Progenitor cell of endocrine pancreas (in vitro differentiated cells): ENCODE data around the gene NRARP. TPM values are rescaled to one million over a fixed set of nuclear protein-coding genes. Genes with fewer than 3 reads are reported as not detected.

ENCODE experiments used
- DNase-seq: peaks from one replicate; pipeline ENCODE4 v3.0.0; 2021; ENCODE audit warnings: low spot score; ENCODE audit not compliant: unreplicated experiment
- H3K27ac Mint-ChIP-seq: 2 replicates; pipeline ENCODE4 v1.8.0; 2021; ENCODE audit warnings: mild to moderate bottlenecking, moderate library complexity, mixed read lengths
- H3K27me3 Mint-ChIP-seq: 2 replicates; pipeline ENCODE4 v1.8.0; 2021; ENCODE audit warnings: mixed read lengths
- H3K36me3 Mint-ChIP-seq: 2 replicates; pipeline ENCODE4 v1.8.0; 2022; ENCODE audit warnings: mixed read lengths; ENCODE audit not compliant: insufficient read depth
- H3K4me1 Mint-ChIP-seq: 2 replicates; pipeline ENCODE4 v1.8.0; 2021; ENCODE audit warnings: low read depth, mixed read lengths
- H3K4me3 Mint-ChIP-seq: 2 replicates; pipeline ENCODE4 v1.8.0; 2021; ENCODE audit warnings: low read depth, mild to moderate bottlenecking, moderate library complexity, mixed read lengths
- H3K9me3 Mint-ChIP-seq: 2 replicates; pipeline ENCODE4 v1.8.0; 2021; ENCODE audit warnings: low read depth, mixed read lengths
- total RNA-seq: library from RNA; stranded (reverse); gene quantifications from 2 replicates; pipeline ENCODE4 v1.2.1, GENCODE V29; 2021
- TF ChIP-seq, protein P1 (sequence below): fragments of 200-600 bp; sonication (generic); IDR thresholded peaks from one replicate; pipeline ENCODE4 v1.5.0; 2021; ENCODE audit warnings: antibody characterized with exemption, mild to moderate bottlenecking; ENCODE audit not compliant: unreplicated experiment

NRARP gene
- total RNA-seq, 1 donor from 2014 or later: 27.1 TPM

DNA sequence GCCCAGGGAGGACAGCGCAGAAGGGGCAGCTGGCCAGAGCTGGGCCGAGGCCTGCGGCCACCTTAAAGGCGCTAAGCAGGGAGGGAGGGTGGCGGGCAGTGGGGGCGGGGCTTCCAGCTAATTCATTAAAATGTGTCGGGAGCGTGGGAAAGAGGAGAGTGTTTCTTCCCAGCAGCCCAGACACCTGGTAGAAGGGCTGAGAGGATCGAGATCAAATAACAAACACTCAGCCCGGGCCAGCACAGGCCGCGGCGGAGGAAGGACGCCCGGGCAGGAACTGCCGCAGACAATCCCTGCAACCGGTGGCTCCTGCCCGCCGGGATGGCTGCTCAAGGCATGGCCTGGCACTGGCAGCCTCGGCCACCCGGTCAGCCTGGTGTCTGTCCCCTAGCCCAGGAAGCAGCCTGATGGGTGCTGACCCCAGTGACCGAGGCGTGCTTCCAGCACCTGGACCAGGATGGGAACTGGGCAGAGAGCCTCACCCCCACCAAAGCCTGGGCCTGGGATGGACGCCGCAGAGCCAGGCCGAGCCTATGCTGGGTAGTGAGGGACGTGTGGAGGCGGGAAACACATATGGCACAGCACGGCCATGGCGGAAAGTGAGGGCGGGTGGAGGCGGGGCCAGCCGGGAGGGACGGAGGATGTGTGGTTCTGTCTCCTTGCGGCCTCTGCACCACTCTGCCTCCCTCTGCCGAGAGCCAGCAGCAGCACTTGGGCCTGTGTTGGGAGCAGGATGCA is 3.2 kb upstream of the NRARP start:
- TF ChIP-seq, protein P1, sequence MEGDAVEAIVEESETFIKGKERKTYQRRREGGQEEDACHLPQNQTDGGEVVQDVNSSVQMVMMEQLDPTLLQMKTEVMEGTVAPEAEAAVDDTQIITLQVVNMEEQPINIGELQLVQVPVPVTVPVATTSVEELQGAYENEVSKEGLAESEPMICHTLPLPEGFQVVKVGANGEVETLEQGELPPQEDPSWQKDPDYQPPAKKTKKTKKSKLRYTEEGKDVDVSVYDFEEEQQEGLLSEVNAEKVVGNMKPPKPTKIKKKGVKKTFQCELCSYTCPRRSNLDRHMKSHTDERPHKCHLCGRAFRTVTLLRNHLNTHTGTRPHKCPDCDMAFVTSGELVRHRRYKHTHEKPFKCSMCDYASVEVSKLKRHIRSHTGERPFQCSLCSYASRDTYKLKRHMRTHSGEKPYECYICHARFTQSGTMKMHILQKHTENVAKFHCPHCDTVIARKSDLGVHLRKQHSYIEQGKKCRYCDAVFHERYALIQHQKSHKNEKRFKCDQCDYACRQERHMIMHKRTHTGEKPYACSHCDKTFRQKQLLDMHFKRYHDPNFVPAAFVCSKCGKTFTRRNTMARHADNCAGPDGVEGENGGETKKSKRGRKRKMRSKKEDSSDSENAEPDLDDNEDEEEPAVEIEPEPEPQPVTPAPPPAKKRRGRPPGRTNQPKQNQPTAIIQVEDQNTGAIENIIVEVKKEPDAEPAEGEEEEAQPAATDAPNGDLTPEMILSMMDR: no peak
- Mint-ChIP-seq H3K27ac (no peak overlapping the region), H3K36me3 (no peaks in the 10 kb centered on the region), H3K4me1 (peaks cover 24% of the 10 kb centered on the region), H3K27me3 (no peaks in the 10 kb centered on the region), H3K9me3 (no peaks in the 10 kb centered on the region), H3K4me3 (no peak overlapping the region)
- peak; percentile 47 for DNase-seq

DNA sequence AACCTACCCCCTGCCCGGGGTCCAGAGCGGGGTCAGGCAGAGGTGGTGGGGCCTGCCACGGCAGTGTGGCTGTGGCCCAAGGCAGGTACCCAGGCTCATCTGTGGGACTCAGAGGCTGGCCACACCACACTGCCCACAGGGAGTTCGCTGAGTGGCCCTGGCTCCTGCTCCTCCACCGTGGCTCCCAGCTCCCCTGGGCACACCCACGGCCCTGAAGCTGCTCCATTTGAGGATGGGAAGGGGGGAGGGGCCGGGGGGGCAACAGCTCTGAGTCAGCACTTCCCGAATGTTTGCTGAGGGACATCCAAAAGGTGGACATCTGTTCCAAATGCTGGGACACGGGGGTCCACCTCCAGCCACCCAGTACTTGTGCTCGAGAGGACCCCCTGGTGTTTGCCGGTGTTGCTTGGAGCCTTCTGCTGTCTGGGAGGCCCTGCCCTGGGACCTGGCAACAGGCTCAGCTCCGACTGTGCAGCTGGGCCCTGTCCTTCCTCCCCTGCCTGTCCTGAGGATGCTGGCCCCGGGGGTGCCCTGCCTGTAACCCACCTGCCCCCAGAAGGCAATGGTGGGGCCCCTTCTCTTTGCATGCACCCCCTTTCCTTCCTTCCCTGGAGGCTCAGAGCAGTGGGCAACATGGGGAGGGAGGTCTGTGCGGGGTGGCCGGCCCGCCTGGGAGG is 2.5 kb upstream of the NRARP start:
- no peaks in the 10 kb centered on the region for H3K36me3 Mint-ChIP-seq
- H3K4me1 Mint-ChIP-seq: peaks cover 29% of the 10 kb centered on the region
- no peak overlapping the region for H3K4me3 Mint-ChIP-seq
- TF ChIP-seq, protein P1: peak; percentile 32
- peak; percentile 12 for DNase-seq
- H3K27ac Mint-ChIP-seq: no peak overlapping the region
- H3K9me3 Mint-ChIP-seq: no peaks in the 10 kb centered on the region
- H3K27me3 Mint-ChIP-seq: no peaks in the 10 kb centered on the region

DNA sequence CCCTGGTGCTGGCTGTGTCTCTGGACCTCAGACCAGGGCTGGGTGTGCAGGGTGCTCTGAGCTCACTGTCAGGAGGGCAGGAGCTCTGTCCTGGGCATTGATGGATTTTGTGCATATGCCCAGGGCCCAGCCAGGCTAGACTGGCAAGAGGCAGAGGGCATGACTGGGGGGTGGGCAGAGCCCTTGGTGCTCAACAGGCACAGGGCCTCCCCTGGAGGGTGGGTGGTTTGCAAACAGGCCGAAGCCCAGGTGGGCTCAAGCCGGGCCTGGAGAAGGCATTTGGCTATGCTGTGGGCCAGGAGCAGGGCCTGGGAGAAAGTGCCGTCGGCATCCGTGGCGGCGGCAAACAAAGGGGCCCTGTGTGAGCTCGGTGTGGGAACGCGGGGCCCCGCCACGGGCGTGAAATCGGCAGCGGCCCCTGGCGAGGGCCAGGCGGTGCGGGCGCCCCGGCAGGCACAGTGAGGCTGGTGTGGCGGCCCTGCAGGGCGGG is 1.9 kb upstream of the NRARP start:
- no peaks in the 10 kb centered on the region for H3K9me3 Mint-ChIP-seq
- H3K27ac Mint-ChIP-seq: no peak overlapping the region
- no peaks in the 10 kb centered on the region for H3K27me3 Mint-ChIP-seq
- peaks cover 34% of the 10 kb centered on the region for H3K4me1 Mint-ChIP-seq
- H3K4me3 Mint-ChIP-seq: no peak overlapping the region
- H3K36me3 Mint-ChIP-seq: no peaks in the 10 kb centered on the region
- peak; percentile 12 for DNase-seq
- TF ChIP-seq, protein P1: no peak

DNA sequence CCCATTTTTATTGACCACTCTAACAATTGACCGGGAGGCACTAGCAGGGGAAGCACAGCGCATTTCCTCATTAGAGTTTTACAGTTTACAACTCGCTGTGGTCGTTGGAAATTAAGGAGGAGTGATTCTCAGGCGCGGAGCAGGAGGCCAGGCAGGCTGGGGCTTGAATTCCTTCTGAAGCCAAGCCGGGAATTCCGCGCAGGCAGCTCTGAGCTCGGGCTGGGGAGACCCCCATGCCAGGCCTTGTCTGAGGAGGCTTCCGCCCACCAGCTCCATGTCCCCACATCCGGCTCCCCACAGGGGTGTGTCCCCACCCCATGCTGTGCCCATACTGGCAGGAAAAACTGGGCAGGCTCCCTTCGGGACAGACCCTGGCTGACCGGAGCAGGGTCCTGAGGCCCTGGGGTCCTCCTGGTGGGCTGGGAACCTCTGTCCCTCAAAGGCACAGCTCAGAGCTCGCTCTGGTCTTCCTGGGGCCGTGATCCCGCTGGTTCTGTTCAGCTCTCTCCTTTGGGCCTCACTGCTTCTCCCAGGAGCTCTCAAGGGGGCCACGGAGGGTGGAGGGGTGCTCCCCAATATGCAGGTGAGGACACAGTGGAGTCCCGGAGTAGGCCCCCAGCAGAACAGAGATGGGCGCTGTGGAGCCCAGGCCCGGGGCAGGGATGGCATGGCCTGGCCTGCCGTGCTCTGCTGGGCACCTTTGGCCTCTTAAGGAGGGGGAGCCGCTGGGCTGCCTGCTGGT is 1.3 kb upstream of the NRARP start:
- TF ChIP-seq, protein P1: no peak
- Mint-ChIP-seq H3K36me3 (no peaks in the 10 kb centered on the region), H3K27ac (peak overlapping the region; percentile 69), H3K27me3 (no peaks in the 10 kb centered on the region), H3K9me3 (no peaks in the 10 kb centered on the region), H3K4me1 (peaks cover 36% of the 10 kb centered on the region), H3K4me3 (peak overlapping the region; percentile 31)
- peak; percentile 13 for DNase-seq
